Hepatocyte (in vitro differentiated cells): ENCODE measurements around the gene NEU3. TPM values are rescaled to one million over a fixed set of nuclear protein-coding genes. Genes with fewer than 3 reads are reported as not detected.
A peak's percentile ranks its signal among the peaks of the same experiment; 100 is the strongest.

ENCODE experiments used
- DNase-seq: peaks from one replicate; pipeline ENCODE4 v3.0.0-alpha.2; 2016; ENCODE audit warnings: low spot score
- H2AFZ ChIP-seq: fragments of 200-600 bp; sonication (generic); 2 replicates; pipeline ENCODE4 v1.6.0; 2016; ENCODE audit warnings: antibody characterized with exemption, mild to moderate bottlenecking
- H3K27ac ChIP-seq: fragments of 200-600 bp; sonication (generic); 2 replicates; pipeline ENCODE4 v1.5.1; 2016; ENCODE audit warnings: mild to moderate bottlenecking
- H3K27me3 ChIP-seq: fragments of 200-600 bp; sonication (generic); 2 replicates; pipeline ENCODE4 v1.6.1; 2016
- H3K36me3 ChIP-seq: fragments of 200-600 bp; sonication (generic); replicated peaks from 2 replicates; pipeline ENCODE4 v1.5.1; 2016; ENCODE audit warnings: low read depth; ENCODE audit not compliant: insufficient read depth
- H3K4me1 ChIP-seq: fragments of 200-600 bp; sonication (generic); 2 replicates; pipeline ENCODE4 v1.5.1; 2016; ENCODE audit warnings: mild to moderate bottlenecking, moderate library complexity; ENCODE audit not compliant: insufficient read depth
- H3K4me2 ChIP-seq: fragments of 200-600 bp; sonication (generic); 2 replicates; pipeline ENCODE4 v1.6.0; 2016
- H3K4me3 ChIP-seq: fragments of 200-600 bp; sonication (generic); 2 replicates; pipeline ENCODE4 v1.5.1; 2016; ENCODE audit warnings: mild to moderate bottlenecking
- H3K79me2 ChIP-seq: fragments of 200-600 bp; sonication (generic); 2 replicates; pipeline ENCODE4 v1.6.0; 2017; ENCODE audit warnings: mild to moderate bottlenecking
- H3K9me2 ChIP-seq: fragments of 200-600 bp; sonication (generic); replicated peaks from 2 replicates; pipeline ENCODE4 v1.6.0; 2017; ENCODE audit warnings: mild to moderate bottlenecking; ENCODE audit not compliant: insufficient read depth
- H3K9me3 ChIP-seq: fragments of 200-600 bp; sonication (generic); 2 replicates; pipeline ENCODE4 v1.5.1; 2016; ENCODE audit warnings: low read depth, mild to moderate bottlenecking
- H4K20me1 ChIP-seq: fragments of 200-600 bp; sonication (generic); 2 replicates; pipeline ENCODE4 v1.6.0; 2016; ENCODE audit warnings: mild to moderate bottlenecking; ENCODE audit not compliant: insufficient read depth, poor library complexity, severe bottlenecking
- CTCF ChIP-seq: fragments of 200-600 bp; sonication (generic); IDR thresholded peaks from 2 replicates; pipeline ENCODE4 v1.5.1; 2016; ENCODE audit warnings: antibody characterized with exemption, mild to moderate bottlenecking; ENCODE audit not compliant: poor library complexity
- EZH2 ChIP-seq: fragments of 200-600 bp; sonication (generic); IDR thresholded peaks from 2 replicates; pipeline ENCODE4 v1.6.1; 2016; ENCODE audit warnings: antibody characterized with exemption, mild to moderate bottlenecking, borderline replicate concordance
- EZH2phosphoT487 ChIP-seq: fragments of 200-600 bp; sonication (generic); IDR thresholded peaks from one replicate; pipeline ENCODE4 v1.6.1; 2018; ENCODE audit warnings: antibody characterized with exemption, mild to moderate bottlenecking, low read depth, moderate library complexity; ENCODE audit not compliant: unreplicated experiment, severe bottlenecking
- WGBS: methylation state at CpG from one replicate; pipeline ENCODE4 v1.1.6; 2016; ENCODE audit warnings: low lambda C conversion rate; ENCODE audit errors: missing lambda C conversion rate; 5-methylcytosine and 5-hydroxymethylcytosine counted together
- polyA plus RNA-seq: library from polyadenylated mRNA; unstranded; fragments of >200 nt; fragmentation: Nextera tagmentation; extraction: Ambion mirVana; gene quantifications from 2 replicates; pipeline ENCODE4 v1.2.1, GENCODE V29; 2016
- total RNA-seq: library from RNA; depleted of rRNA; stranded (reverse); fragments of >200 nt; gene quantifications from 2 replicates; pipeline ENCODE4 v1.2.3, GENCODE V29; 2014

NEU3 gene
- total and polyA plus RNA-seq, 2 experiments from 2014 or later: 4.3 to 11.7 TPM

DNA sequence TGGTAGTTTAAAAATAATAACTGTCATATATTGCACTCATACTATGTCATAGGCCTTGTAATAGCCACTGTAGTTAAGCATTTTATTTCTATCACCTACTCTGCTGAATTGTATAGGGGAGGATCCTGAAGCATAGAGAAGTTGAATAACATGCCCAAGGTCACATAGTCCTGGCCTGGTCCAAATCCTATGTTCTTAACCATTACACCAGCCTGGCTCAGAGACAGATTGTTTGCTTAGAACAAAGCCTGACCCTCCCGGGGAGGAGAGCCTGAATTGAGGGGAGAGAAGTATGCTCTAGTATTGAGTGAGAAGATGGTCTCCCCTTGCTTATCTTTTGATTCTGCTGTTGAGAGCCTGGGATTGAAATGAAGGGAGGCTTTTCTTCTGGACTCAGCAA, 2.2 kb downstream of the NEU3 start:
- TF ChIP-seq CTCF (no peak), EZH2phosphoT487 (no peak), EZH2 (no peak)
- Histone ChIP-seq H3K27ac (peak overlapping the region; percentile 3), H2AFZ (no peak overlapping the region), H3K4me1 (no peaks in the 10 kb centered on the region), H3K9me3 (no peaks in the 10 kb centered on the region), H3K4me3 (no peak overlapping the region), H3K9me2 (no peaks in the 10 kb centered on the region), H3K27me3 (no peaks in the 10 kb centered on the region), H3K79me2 (peaks cover 13% of the 10 kb centered on the region), H3K36me3 (no peaks in the 10 kb centered on the region), H3K4me2 (peak overlapping the region; percentile 94), H4K20me1 (no peaks in the 10 kb centered on the region)
- WGBS: 25% methylated on average over 1 of the region's 1 CpG
- DNase-seq: no peak

DNA sequence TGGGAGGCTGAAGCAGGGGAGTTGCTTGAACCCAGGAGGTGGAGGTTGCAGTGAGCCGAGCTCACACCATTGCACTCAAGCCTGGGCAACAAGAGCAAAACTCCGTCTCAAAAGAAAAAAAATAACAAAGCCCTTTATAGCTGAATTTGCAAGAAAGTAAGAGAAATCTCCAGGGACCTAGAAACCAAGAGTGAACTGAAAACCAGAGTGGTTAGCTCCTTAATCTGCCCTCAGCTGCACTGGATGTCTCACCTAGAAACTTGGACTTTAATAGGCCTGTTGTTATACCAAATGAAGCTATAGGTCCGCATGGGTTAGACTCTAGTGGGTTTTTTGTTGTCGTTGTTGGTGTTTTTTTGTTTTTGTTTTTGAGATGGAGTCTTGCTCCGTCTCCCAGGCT, 4.1 kb downstream of the NEU3 start:
- H3K4me2 ChIP-seq: no peak overlapping the region
- H3K4me1 ChIP-seq: no peaks in the 10 kb centered on the region
- H3K4me3 ChIP-seq: no peak overlapping the region
- over 99% methylated on average over 5 of the region's 5 CpGs for WGBS
- no peaks in the 10 kb centered on the region for H3K9me2 ChIP-seq
- TF ChIP-seq EZH2: no peak
- no peak for TF ChIP-seq EZH2phosphoT487
- no peak for TF ChIP-seq CTCF
- H3K36me3 ChIP-seq: no peaks in the 10 kb centered on the region
- no peaks in the 10 kb centered on the region for H4K20me1 ChIP-seq
- H3K27ac ChIP-seq: no peak overlapping the region
- H3K79me2 ChIP-seq: peaks cover 13% of the 10 kb centered on the region
- no peak for DNase-seq
- H2AFZ ChIP-seq: no peak overlapping the region
- no peaks in the 10 kb centered on the region for H3K27me3 ChIP-seq
- no peaks in the 10 kb centered on the region for H3K9me3 ChIP-seq

- H3K9me3 ChIP-seq: no peaks in the 10 kb centered on the region
- no peaks in the 10 kb centered on the region for H3K4me1 ChIP-seq
- no peaks in the 10 kb centered on the region for H3K36me3 ChIP-seq
- no peak overlapping the region for H3K4me3 ChIP-seq
- TF ChIP-seq EZH2 (no peak), EZH2phosphoT487 (no peak), CTCF (no peak)
- no peaks in the 10 kb centered on the region for H4K20me1 ChIP-seq
- H3K27ac ChIP-seq: no peak overlapping the region
- H3K79me2 ChIP-seq: no peaks in the 10 kb centered on the region
- no peaks in the 10 kb centered on the region for H3K9me2 ChIP-seq
- no peak overlapping the region for H2AFZ ChIP-seq
- no peak overlapping the region for H3K4me2 ChIP-seq
- DNase-seq: no peak
- WGBS: 87% methylated on average over 3 of the region's 3 CpGs
- no peaks in the 10 kb centered on the region for H3K27me3 ChIP-seq
Observed at GRCh38 chr11:75000975-75001354, 12.2 kb downstream of the NEU3 start.

DNA sequence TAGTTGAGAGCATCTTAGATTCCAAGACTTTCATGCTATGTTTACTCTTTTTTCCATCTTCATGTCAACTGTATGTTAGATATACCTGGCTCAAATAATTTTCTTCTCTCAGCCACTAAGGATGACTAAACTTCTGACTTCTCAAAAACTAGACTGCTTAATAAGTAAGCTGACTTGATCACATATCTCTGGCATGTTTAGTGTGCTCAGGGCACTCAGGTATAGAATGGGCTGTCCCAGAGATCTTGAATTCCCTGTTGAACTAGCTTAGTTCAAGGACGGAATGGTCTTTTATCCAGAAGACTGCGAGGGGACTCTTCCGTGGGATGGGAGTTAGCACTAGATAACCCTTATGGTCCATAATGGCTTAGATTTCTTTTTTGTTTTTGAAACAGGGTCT, 13.0 kb downstream of the NEU3 start:
- Histone ChIP-seq H3K27me3 (no peaks in the 10 kb centered on the region), H3K4me1 (no peaks in the 10 kb centered on the region), H3K27ac (no peak overlapping the region), H3K4me2 (no peak overlapping the region), H3K4me3 (no peak overlapping the region), H3K9me2 (no peaks in the 10 kb centered on the region), H3K9me3 (no peaks in the 10 kb centered on the region), H4K20me1 (no peaks in the 10 kb centered on the region), H2AFZ (no peak overlapping the region), H3K79me2 (no peaks in the 10 kb centered on the region), H3K36me3 (no peaks in the 10 kb centered on the region)
- WGBS: 83% methylated on average over 3 of the region's 3 CpGs
- TF ChIP-seq EZH2phosphoT487 (no peak), EZH2 (no peak)
- DNase-seq: no peak
